Measurements from ENCODE around the gene CD151.
A peak's percentile ranks its signal among the peaks of the same experiment; 100 is the strongest.

Gene CD151

GRCh38 chr11:832529-833113, at the start of gene CD151:
Gene CD151, plus strand, starts transcription at chr11:832952. Its CDS starts 3,118 bp downstream, at chr11:836070.
- DNase-seq (ENCODE audit: low read depth in 2 of 3, low spot score in 1 of 3), result no peak

- no peak for DNase-seq (ENCODE audit: low read depth in 2 of 3, low spot score in 1 of 3)
Observed at GRCh38 chr11:783581-784015, 49.2 kb upstream of the CD151 start.

GRCh38 chr11:786235-787083, 46.3 kb upstream of the CD151 start:
- no peak for DNase-seq (ENCODE audit: low read depth in 2 of 3, low spot score in 1 of 3)

- no peak for DNase-seq (ENCODE audit: low read depth in 2 of 3, low spot score in 1 of 3)
Observed at GRCh38 chr11:787084-787675, 45.6 kb upstream of the CD151 start.

- DNase-seq (ENCODE audit: low read depth in 2 of 3, low spot score in 1 of 3), result no peak
Observed at GRCh38 chr11:788009-788640, 44.6 kb upstream of the CD151 start.

- no peak for DNase-seq (ENCODE audit: low read depth in 2 of 3, low spot score in 1 of 3)
Observed at GRCh38 chr11:788953-789940, 43.5 kb upstream of the CD151 start.

GRCh38 chr11:789943-790342, 42.8 kb upstream of the CD151 start, which contains the start of gene CEND1:
Gene CEND1, minus strand, starts transcription at chr11:790090. Its CDS starts 1,514 bp downstream, at chr11:788576.
- DNase-seq (ENCODE audit: low read depth in 2 of 3, low spot score in 1 of 3), result peak in 1 of 3 donors; percentile 51

GRCh38 chr11:790721-791564, 41.8 kb upstream of the CD151 start:
- DNase-seq (ENCODE audit: low read depth in 2 of 3, low spot score in 1 of 3), result no peak

GRCh38 chr11:791658-792534, 40.9 kb upstream of the CD151 start:
- no peak for DNase-seq (ENCODE audit: low read depth in 2 of 3, low spot score in 1 of 3)

- no peak for DNase-seq (ENCODE audit: low read depth in 2 of 3, low spot score in 1 of 3)
Observed at GRCh38 chr11:792535-792821, 40.3 kb upstream of the CD151 start.

GRCh38 chr11:792873-793272, 39.9 kb upstream of the CD151 start:
- DNase-seq (ENCODE audit: low read depth in 2 of 3, low spot score in 1 of 3), result no peak

- no peak for DNase-seq (ENCODE audit: low read depth in 2 of 3, low spot score in 1 of 3)
Observed at GRCh38 chr11:793556-793955, 39.2 kb upstream of the CD151 start.

GRCh38 chr11:794013-794765, 38.6 kb upstream of the CD151 start:
- DNase-seq (ENCODE audit: low read depth in 2 of 3, low spot score in 1 of 3), result no peak

- DNase-seq (ENCODE audit: low read depth in 2 of 3, low spot score in 1 of 3), result no peak
Observed at GRCh38 chr11:794766-795633, 37.8 kb upstream of the CD151 start.

- DNase-seq (ENCODE audit: low read depth in 2 of 3, low spot score in 1 of 3), result peak; percentile 74 to 86 (median 80)
Observed at GRCh38 chr11:795634-796564, 36.9 kb upstream of the CD151 start.
